H9 (cell line): ENCODE data around the gene SYDE2. TPM values are rescaled to one million over a fixed set of nuclear protein-coding genes. Genes with fewer than 3 reads are reported as not detected.

Source experiments
- DNase-seq: peaks from one replicate; pipeline ENCODE4 v3.0.0-alpha.2; 2017
- H2AFZ ChIP-seq: one replicate; pipeline ENCODE4 v1.6.1; 2013; ENCODE audit warnings: mild to moderate bottlenecking, low read length, control low read depth, moderate library complexity
- H2AK5ac ChIP-seq: 2 replicates; pipeline ENCODE4 v1.6.1; 2013; ENCODE audit warnings: low read length, control low read depth, mixed read lengths; ENCODE audit not compliant: insufficient read length
- H2BK120ac ChIP-seq: one replicate; pipeline ENCODE4 v1.6.1; 2013; ENCODE audit warnings: low read depth, mild to moderate bottlenecking, low read length, control low read depth, inconsistent platforms; ENCODE audit not compliant: poor library complexity, severe bottlenecking
- H2BK12ac ChIP-seq: 2 replicates; pipeline ENCODE4 v1.6.1; 2013; ENCODE audit warnings: low read length, control low read depth, mixed read lengths, low read depth; ENCODE audit not compliant: insufficient read length
- H2BK15ac ChIP-seq: 2 replicates; pipeline ENCODE4 v1.6.1; 2013; ENCODE audit warnings: low read depth, low read length, control low read depth
- H2BK20ac ChIP-seq: one replicate; pipeline ENCODE4 v1.6.1; 2013; ENCODE audit warnings: low read depth, mild to moderate bottlenecking, low read length, control low read depth, inconsistent platforms; ENCODE audit not compliant: poor library complexity, severe bottlenecking
- H2BK5ac ChIP-seq: 2 replicates; pipeline ENCODE4 v1.6.1; 2013; ENCODE audit warnings: low read length, control low read depth, mixed read lengths; ENCODE audit not compliant: insufficient read length
- H3K14ac ChIP-seq: 2 replicates; pipeline ENCODE4 v1.6.1; 2013; ENCODE audit warnings: low read length, control low read depth; ENCODE audit not compliant: insufficient read depth
- H3K18ac ChIP-seq: 2 replicates; pipeline ENCODE4 v1.6.1; 2013; ENCODE audit warnings: low read depth, mild to moderate bottlenecking, mixed read lengths, low read length, control low read depth; ENCODE audit not compliant: insufficient read length
- H3K23ac ChIP-seq: 2 replicates; pipeline ENCODE4 v1.6.1; 2013; ENCODE audit warnings: low read length, control low read depth, mixed read lengths, low read depth; ENCODE audit not compliant: insufficient read length
- H3K23me2 ChIP-seq: 2 replicates; pipeline ENCODE4 v1.6.1; 2013; ENCODE audit warnings: low read depth, mild to moderate bottlenecking, mixed read lengths, low read length, control low read depth; ENCODE audit not compliant: insufficient read length, poor library complexity, severe bottlenecking
- H3K27ac ChIP-seq: 2 replicates; pipeline ENCODE4 v1.5.1; 2013; ENCODE audit warnings: low read length, control low read depth, mixed read lengths, low read depth; ENCODE audit not compliant: insufficient read length
- H3K27me3 ChIP-seq: 2 replicates; pipeline ENCODE4 v1.6.1; 2013; ENCODE audit warnings: low read length, control low read depth, inconsistent platforms; ENCODE audit not compliant: insufficient read depth
- H3K4ac ChIP-seq: 2 replicates; pipeline ENCODE4 v1.6.1; 2013; ENCODE audit warnings: low read depth, mild to moderate bottlenecking, control low read depth, inconsistent platforms, low read length, moderate library complexity
- H3K4me1 ChIP-seq: 2 replicates; pipeline ENCODE4 v1.6.1; 2013; ENCODE audit warnings: low read length, control low read depth, inconsistent platforms; ENCODE audit not compliant: insufficient read depth
- H3K4me2 ChIP-seq: 2 replicates; pipeline ENCODE4 v1.6.1; 2013; ENCODE audit warnings: low read length, control low read depth, mixed read lengths; ENCODE audit not compliant: insufficient read length, insufficient read depth
- H3K56ac ChIP-seq: 2 replicates; pipeline ENCODE4 v1.6.1; 2013; ENCODE audit warnings: low read depth, mild to moderate bottlenecking, mixed read lengths, low read length, control low read depth; ENCODE audit not compliant: insufficient read length
- H3K79me1 ChIP-seq: 2 replicates; pipeline ENCODE4 v1.6.1; 2013; ENCODE audit warnings: low read depth, mild to moderate bottlenecking, moderate library complexity, low read length, control low read depth, inconsistent platforms; ENCODE audit not compliant: insufficient read depth, poor library complexity, severe bottlenecking
- H3K79me2 ChIP-seq: 2 replicates; pipeline ENCODE4 v1.6.1; 2013; ENCODE audit warnings: low read length, control low read depth, inconsistent platforms; ENCODE audit not compliant: insufficient read depth
- H3K9ac ChIP-seq: 2 replicates; pipeline ENCODE4 v1.6.1; 2013; ENCODE audit warnings: low read length, control low read depth, mixed read lengths; ENCODE audit not compliant: insufficient read length; ENCODE audit errors: extremely low read depth
- H3K9me3 ChIP-seq: one replicate; pipeline ENCODE4 v1.6.1; 2013; ENCODE audit warnings: low read depth, low read length, inconsistent platforms; ENCODE audit not compliant: control insufficient read depth
- H3T11ph ChIP-seq: one replicate; pipeline ENCODE4 v1.6.1; 2013; ENCODE audit warnings: mild to moderate bottlenecking, low read length, control low read depth, inconsistent platforms
- H4K20me1 ChIP-seq: one replicate; pipeline ENCODE4 v1.6.1; 2013; ENCODE audit not compliant: control insufficient read depth, insufficient read length, insufficient read depth
- H4K5ac ChIP-seq: 2 replicates; pipeline ENCODE4 v1.6.1; 2013; ENCODE audit warnings: low read depth, mild to moderate bottlenecking, mixed read lengths, low read length, control low read depth; ENCODE audit not compliant: insufficient read length
- H4K8ac ChIP-seq: replicated peaks from 2 replicates; pipeline ENCODE4 v1.6.1; 2013; ENCODE audit warnings: low read length, control low read depth, mixed read lengths, low read depth; ENCODE audit not compliant: insufficient read length
- H4K91ac ChIP-seq: 2 replicates; pipeline ENCODE4 v1.6.1; 2013; ENCODE audit warnings: low read depth, mild to moderate bottlenecking, moderate library complexity, mixed read lengths, low read length, control low read depth; ENCODE audit not compliant: insufficient read length
- H3K27ac Mint-ChIP-seq, 3 experiments: 2 replicates in 2 of 3; 3 replicates in 1 of 3; pipeline ENCODE4 v1.8.0; 2020 to 2021; ENCODE audit warnings: mixed read lengths in 3 of 3, mild to moderate bottlenecking in 1 of 3, moderate library complexity in 1 of 3
- H3K27me3 Mint-ChIP-seq: 2 replicates; pipeline ENCODE4 v1.8.0; 2021; ENCODE audit warnings: low read depth, mild to moderate bottlenecking, moderate library complexity, mixed read lengths
- H3K36me3 Mint-ChIP-seq, 3 experiments: 2 replicates in 2 of 3; 3 replicates in 1 of 3; pipeline ENCODE4 v1.8.0; 2020 to 2021; ENCODE audit warnings: low read depth in 3 of 3, mixed read lengths in 3 of 3; ENCODE audit not compliant: insufficient read depth in 1 of 3
- H3K4me1 Mint-ChIP-seq, 2 experiments: 2 replicates each; pipeline ENCODE4 v1.8.0; 2020; ENCODE audit warnings: mixed read lengths in 2 of 2
- H3K4me3 Mint-ChIP-seq, 2 experiments: 2 replicates in 1 of 2; 3 replicates in 1 of 2; pipeline ENCODE4 v1.8.0; 2020 to 2021; ENCODE audit warnings: mild to moderate bottlenecking in 2 of 2, mixed read lengths in 2 of 2, moderate library complexity in 1 of 2
- H3K9me3 Mint-ChIP-seq, 2 experiments: 2 replicates in 1 of 2; 3 replicates in 1 of 2; pipeline ENCODE4 v1.8.0; 2020; ENCODE audit warnings: mild to moderate bottlenecking in 2 of 2, mixed read lengths in 2 of 2, moderate library complexity in 1 of 2
- CTCF ChIP-seq: fragments of 200-600 bp; sonication (generic); conservative IDR thresholded peaks from 3 replicates; pipeline ENCODE4 v1.8.0; 2021; ENCODE audit warnings: antibody characterized with exemption, mild to moderate bottlenecking
- WGBS: extraction: QIAGEN DNeasy Blood & Tissue Kit; methylation state at CpG from one replicate; pipeline ENCODE4 v1.1.7; 2013; ENCODE audit warnings: missing lambda C conversion rate, low lambda C conversion rate, mixed read lengths; ENCODE audit not compliant: insufficient read length; ENCODE audit errors: extremely low coverage; 5-methylcytosine and 5-hydroxymethylcytosine counted together
- total RNA-seq: library from RNA; stranded (reverse); gene quantifications from 2 replicates; pipeline ENCODE4 v1.2.1, GENCODE V29; 2021

SYDE2 gene
- total RNA-seq, 1 experiment from 2014 or later = 12.4 TPM

- Histone ChIP-seq H3K23me2 (no peaks in the 10 kb centered on the region), H3K9me3 (no peaks in the 10 kb centered on the region), H3K23ac (no peak overlapping the region), H2AFZ (peak overlapping the region; percentile 59), H3K4me1 (peaks cover 4% of the 10 kb centered on the region; the same call in 1 of the 2 replicates), H3K79me1 (no peaks in the 10 kb centered on the region), H2BK15ac (no peak overlapping the region), H3K79me2 (no peaks in the 10 kb centered on the region), H3K56ac (no peak overlapping the region), H3K9ac (no peak overlapping the region), H2AK5ac (no peak overlapping the region), H3K18ac (no peak overlapping the region), H3T11ph (no peak overlapping the region), H4K5ac (no peak overlapping the region), H3K27ac (no peak overlapping the region), H4K20me1 (no peaks in the 10 kb centered on the region), H4K91ac (no peak overlapping the region), H3K4me2 (no peak overlapping the region), H3K4ac (no peak overlapping the region), H2BK120ac (no peak overlapping the region), H3K14ac (no peak overlapping the region; the same call in 1 of the 2 replicates), H2BK20ac (no peak overlapping the region), H4K8ac (no peak overlapping the region), H2BK5ac (no peak overlapping the region), H2BK12ac (no peak overlapping the region), H3K27me3 (no peaks in the 10 kb centered on the region)
- no CpG with 5 or more reads among the region's 7 CpGs for WGBS
- Mint-ChIP-seq H3K4me1 (peaks cover 36 to 37% of the 10 kb centered on the region in 2 experiments), H3K27ac (no peak overlapping the region), H3K27me3 (no peaks in the 10 kb centered on the region; the same call in 1 of the 2 replicates), H3K36me3 (peaks cover 0 to 5% (median 0%) of the 10 kb centered on the region in 3 experiments; a peak in 2 of 7 replicates), H3K9me3 (no peaks in the 10 kb centered on the region; a peak in 2 of 5 replicates), H3K4me3 (no peak overlapping the region)
- no peak for TF ChIP-seq CTCF
- no peak for DNase-seq
Measured at GRCh38 chr1:85220756-85221201, 20.0 kb upstream of the SYDE2 start.
